Activated CD8-positive, alpha-beta memory T cell treated with anti-CD3 and anti-CD28 coated beads, Interleukin-2, amount 50 U/mL, for 24 hours (primary cell): ENCODE measurements around the gene MYO9A.
"Not testable (repeated sequence)": the region's sequence is repeated elsewhere in the genome, so short reads cannot be mapped to it uniquely, and the experiment has no call there.

Experiments used
- DNase-seq: peaks from one replicate; pipeline ENCODE4 v3.0.0-alpha.2; 2020; ENCODE audit errors: extremely low read depth

Gene MYO9A

GRCh38 chr15:72140088-72140487, 22.1 kb upstream of the MYO9A start:
- DNase-seq: no peak

- DNase-seq: no peak
These were observed 21.7 kb upstream of the MYO9A start for GRCh38 chr15:72139667-72140066.

- DNase-seq: no peak
These were observed 18.5 kb upstream of the MYO9A start for GRCh38 chr15:72136170-72137051.

- no peak for DNase-seq
These were observed 17.8 kb upstream of the MYO9A start for GRCh38 chr15:72135719-72136118.

- DNase-seq: no peak
These were observed 15.3 kb upstream of the MYO9A start for GRCh38 chr15:72133211-72133610.

GRCh38 chr15:72131922-72132321, 14.0 kb upstream of the MYO9A start:
- no peak for DNase-seq

GRCh38 chr15:72130272-72130671, 12.3 kb upstream of the MYO9A start:
- no peak for DNase-seq

- no peak for DNase-seq
These were observed 10.4 kb upstream of the MYO9A start for GRCh38 chr15:72128359-72128758.

- DNase-seq: no peak
These were observed 9.9 kb upstream of the MYO9A start for GRCh38 chr15:72127724-72128322.

- DNase-seq: no peak
These were observed 6.3 kb upstream of the MYO9A start for GRCh38 chr15:72124218-72124617.

- DNase-seq: peak; percentile 21
These were observed 399 bp downstream of the MYO9A start for GRCh38 chr15:72117486-72118016.

- peak; percentile 1 for DNase-seq
These were observed 1.0 kb downstream of the MYO9A start for GRCh38 chr15:72116731-72117485.

GRCh38 chr15:72113347-72114031, 4.5 kb downstream of the MYO9A start:
- DNase-seq: no peak

- no peak for DNase-seq
These were observed 5.1 kb downstream of the MYO9A start for GRCh38 chr15:72112805-72113204.

GRCh38 chr15:72112116-72112515, 5.8 kb downstream of the MYO9A start:
- no peak for DNase-seq

GRCh38 chr15:72110355-72110754, 7.6 kb downstream of the MYO9A start:
- no peak for DNase-seq

- DNase-seq: no peak
These were observed 11.9 kb downstream of the MYO9A start for GRCh38 chr15:72106068-72106467.

GRCh38 chr15:72105111-72105510, 12.8 kb downstream of the MYO9A start:
- no peak for DNase-seq

- DNase-seq: not testable (repeated sequence)
These were observed 17.4 kb downstream of the MYO9A start for GRCh38 chr15:72100551-72100950.

- DNase-seq: no peak
These were observed 18.8 kb downstream of the MYO9A start for GRCh38 chr15:72099155-72099554.

- no peak for DNase-seq
These were observed 19.9 kb downstream of the MYO9A start for GRCh38 chr15:72098040-72098439.

- DNase-seq: no peak
These were observed 21.2 kb downstream of the MYO9A start for GRCh38 chr15:72096796-72097195.
